Measurements from ENCODE around the gene KRTAP1-1. TPM values are rescaled to one million over a fixed set of nuclear protein-coding genes. Genes with fewer than 3 reads are reported as not detected.
A peak's percentile ranks its signal among the peaks of the same experiment; 100 is the strongest.
"Not testable (repeated sequence)": the region's sequence is repeated elsewhere in the genome, so short reads cannot be mapped to it uniquely, and the experiment has no call there.

The KRTAP1-1 gene
- total RNA-seq, 1 experiment from 2014 or later = not detected

GRCh38 chr17:41052566-41052965, 11.3 kb upstream of the KRTAP1-1 start:
- H3K4me3 Mint-ChIP-seq (ENCODE audit: unreplicated experiment) = no peak overlapping the region
- CTCF ChIA-PET = no interaction called here
- no peaks in the 10 kb centered on the region for H3K9me3 Mint-ChIP-seq (ENCODE audit: unreplicated experiment)
- no peaks in the 10 kb centered on the region for H3K27me3 Mint-ChIP-seq (ENCODE audit: insufficient read depth, unreplicated experiment)
- H3K36me3 Mint-ChIP-seq (ENCODE audit: insufficient read depth, unreplicated experiment) = no peaks in the 10 kb centered on the region
- TF ChIP-seq CTCF (IDR thresholded peaks at IDR 0.05; ENCODE audit: unreplicated experiment) = no peak
- DNase-seq (ENCODE audit: unreplicated experiment) = no peak
- intact Hi-C loops (cut with micrococcal nuclease) = no loop called here
- H3K27ac Mint-ChIP-seq (ENCODE audit: low read depth, unreplicated experiment) = no peak overlapping the region
- no peaks in the 10 kb centered on the region for H3K4me1 Mint-ChIP-seq (ENCODE audit: insufficient read depth, unreplicated experiment)
- BruUV-seq (replicated peaks) = no TSS peak
- POLR2A ChIA-PET = interaction anchor here (1.2 kb wide), 1 partner anchor 11 kb away, joined by 3 read pairs; the partner anchor contains the start of gene KRTAP1-1

- CTCF ChIA-PET = no interaction called here
- POLR2A ChIA-PET = no interaction called here
These were observed 7.9 kb upstream of the KRTAP1-1 start for GRCh38 chr17:41049110-41049509.

GRCh38 chr17:41048441-41048840, 7.2 kb upstream of the KRTAP1-1 start:
- CTCF ChIA-PET = no interaction called here
- POLR2A ChIA-PET = no interaction called here
- H3K27ac Mint-ChIP-seq (ENCODE audit: low read depth, unreplicated experiment) = no peak overlapping the region
- BruUV-seq (replicated peaks) = no TSS peak
- H3K36me3 Mint-ChIP-seq (ENCODE audit: insufficient read depth, unreplicated experiment) = no peaks in the 10 kb centered on the region
- H3K27me3 Mint-ChIP-seq (ENCODE audit: insufficient read depth, unreplicated experiment) = no peaks in the 10 kb centered on the region
- H3K4me3 Mint-ChIP-seq (ENCODE audit: unreplicated experiment) = no peak overlapping the region
- TF ChIP-seq CTCF (IDR thresholded peaks at IDR 0.05; ENCODE audit: unreplicated experiment) = no peak
- peaks cover 4% of the 10 kb centered on the region for H3K9me3 Mint-ChIP-seq (ENCODE audit: unreplicated experiment)
- no peak for DNase-seq (ENCODE audit: unreplicated experiment)
- no peaks in the 10 kb centered on the region for H3K4me1 Mint-ChIP-seq (ENCODE audit: insufficient read depth, unreplicated experiment)
- intact Hi-C loops (cut with micrococcal nuclease) = no loop called here

More at GRCh38 chr17:41049110-41049509, 7.9 kb upstream of the KRTAP1-1 start:
- no peak for TF ChIP-seq CTCF (IDR thresholded peaks at IDR 0.05; ENCODE audit: unreplicated experiment)
- no peaks in the 10 kb centered on the region for H3K4me1 Mint-ChIP-seq (ENCODE audit: insufficient read depth, unreplicated experiment)
- DNase-seq (ENCODE audit: unreplicated experiment) = peak; percentile 8
- H3K36me3 Mint-ChIP-seq (ENCODE audit: insufficient read depth, unreplicated experiment) = no peaks in the 10 kb centered on the region
- BruUV-seq (replicated peaks) = no TSS peak
- H3K27me3 Mint-ChIP-seq (ENCODE audit: insufficient read depth, unreplicated experiment) = no peaks in the 10 kb centered on the region
- no peak overlapping the region for H3K27ac Mint-ChIP-seq (ENCODE audit: low read depth, unreplicated experiment)
- H3K4me3 Mint-ChIP-seq (ENCODE audit: unreplicated experiment) = no peak overlapping the region
- intact Hi-C loops (cut with micrococcal nuclease) = no loop called here
- H3K9me3 Mint-ChIP-seq (ENCODE audit: unreplicated experiment) = no peaks in the 10 kb centered on the region

- H3K4me3 Mint-ChIP-seq (ENCODE audit: unreplicated experiment); H3K27me3 Mint-ChIP-seq (ENCODE audit: insufficient read depth, unreplicated experiment); DNase-seq (ENCODE audit: unreplicated experiment); CTCF ChIA-PET; POLR2A ChIA-PET; BruUV-seq (replicated peaks); H3K36me3 Mint-ChIP-seq (ENCODE audit: insufficient read depth, unreplicated experiment); H3K9me3 Mint-ChIP-seq (ENCODE audit: unreplicated experiment); H3K4me1 Mint-ChIP-seq (ENCODE audit: insufficient read depth, unreplicated experiment); intact Hi-C loops (cut with micrococcal nuclease); H3K27ac Mint-ChIP-seq (ENCODE audit: low read depth, unreplicated experiment): not testable (repeated sequence)
These were observed 5.7 kb upstream of the KRTAP1-1 start, which contains the start of gene KRTAP2-1 for GRCh38 chr17:41046735-41047465. TSS of gene KRTAP2-1 (minus strand) at chr17:41047316. CDS start at chr17:41047267, 49 bp downstream.
